Breast epithelium (tissue), 4 donors: ENCODE measurements around the gene BFAR. TPM values are rescaled to one million over a fixed set of nuclear protein-coding genes. Genes with fewer than 3 reads are reported as not detected.
A peak's percentile ranks its signal among the peaks of the same experiment; 100 is the strongest.

ENCODE experiments used
- DNase-seq, 2 donors: peaks; one replicate each; pipeline ENCODE4 v3.0.0-alpha.2; 2019; ENCODE audit warnings: low spot score in 2 of 2
- H3K27ac ChIP-seq, 2 donors: fragments of 200-600 bp; sonication (generic) in 1 of 2; one replicate each; pipeline ENCODE4 v1.5.1; 2016 to 2019; ENCODE audit warnings: mild to moderate bottlenecking in 1 of 2
- H3K27me3 ChIP-seq, 2 donors: fragments of 200-600 bp; sonication (generic) in 1 of 2; one replicate each; pipeline versions ENCODE4 v1.5.1 to v1.6.0; 2017 to 2019; ENCODE audit warnings: control low read depth in 1 of 2, mild to moderate bottlenecking in 1 of 2
- H3K36me3 ChIP-seq: fragments of 200-600 bp; one replicate; pipeline ENCODE4 v1.5.1; 2019
- H3K4me1 ChIP-seq, 2 donors: fragments of 200-600 bp; sonication (generic); one replicate each; pipeline ENCODE4 v1.5.1; 2016 to 2019; ENCODE audit warnings: control low read depth in 1 of 2
- H3K4me3 ChIP-seq, 3 donors: fragments of 200-600 bp; sonication (generic); 1 replicate in 2 of 3; 2 replicates in 1 of 3; pipeline ENCODE4 v1.5.1; 2016 to 2019; ENCODE audit warnings: mild to moderate bottlenecking in 3 of 3, moderate library complexity in 2 of 3
- H3K9me3 ChIP-seq, 2 donors: fragments of 200-600 bp; sonication (generic) in 1 of 2; one replicate each; pipeline ENCODE4 v1.5.1; 2016 to 2019; ENCODE audit warnings: control low read depth in 1 of 2
- CTCF ChIP-seq, 3 donors: fragments of 450-650 bp; IDR thresholded peaks; one replicate each; pipeline ENCODE4 v1.5.1; 2016 to 2017; ENCODE audit warnings: antibody characterized with exemption in 3 of 3, mild to moderate bottlenecking in 3 of 3, moderate library complexity in 3 of 3
- POLR2A ChIP-seq: fragments of 450-650 bp; IDR thresholded peaks from one replicate; pipeline ENCODE4 v1.6.1; 2016; ENCODE audit warnings: antibody characterized with exemption, mild to moderate bottlenecking, moderate library complexity
- POLR2AphosphoS5 ChIP-seq, 3 donors: sonication (generic); formaldehyde crosslinking; IDR thresholded peaks; one replicate each; pipeline ENCODE4 v1.6.1; 2017; ENCODE audit warnings: antibody characterized with exemption in 3 of 3
- intact Hi-C: fragments of 100-400 bp; cut with DNase I; formaldehyde crosslinking; loops from one replicate; pipeline ENCODE4 v1.15.1; 2023; ENCODE audit warnings: low total_unique reads
- total RNA-seq, 3 donors: library from RNA; depleted of rRNA; stranded (reverse); fragments of >200 nt; gene quantifications; one replicate each; pipeline ENCODE4 v1.1.0, GENCODE V29; 2016

BFAR gene
- total RNA-seq, 3 donors from 2014 or later, result 53.1 to 69.9 (median 68.5) TPM

- H3K4me3 ChIP-seq, result no peak overlapping the region
- H3K27ac ChIP-seq, result no peak overlapping the region
- H3K27me3 ChIP-seq, result no peaks in the 10 kb centered on the region
- intact Hi-C loops, result no loop called here
- no peaks in the 10 kb centered on the region for H3K4me1 ChIP-seq
- peaks cover 10% of the 10 kb centered on the region for H3K36me3 ChIP-seq
- DNase-seq, result no peak
- TF ChIP-seq POLR2AphosphoS5 (IDR thresholded peaks at IDR 0.05) (no peak), CTCF (IDR thresholded peaks at IDR 0.05) (no peak), POLR2A (no peak)
- H3K9me3 ChIP-seq, result no peaks in the 10 kb centered on the region
Observed at GRCh38 chr16:14602443-14602963, 30.2 kb upstream of the BFAR start.

- no peak for DNase-seq
- no peak overlapping the region for H3K4me3 ChIP-seq
- H3K27me3 ChIP-seq, result no peaks in the 10 kb centered on the region
- peaks cover 10% of the 10 kb centered on the region for H3K36me3 ChIP-seq
- intact Hi-C loops, result no loop called here
- no peak overlapping the region for H3K27ac ChIP-seq
- TF ChIP-seq POLR2AphosphoS5 (IDR thresholded peaks at IDR 0.05), result no peak
- TF ChIP-seq CTCF (IDR thresholded peaks at IDR 0.05), result no peak
- no peak for TF ChIP-seq POLR2A
- no peaks in the 10 kb centered on the region for H3K9me3 ChIP-seq
- H3K4me1 ChIP-seq, result no peaks in the 10 kb centered on the region
Observed at GRCh38 chr16:14606102-14606501, 26.6 kb upstream of the BFAR start.

GRCh38 chr16:14608111-14608566, 24.6 kb upstream of the BFAR start:
- Histone ChIP-seq H3K27me3 (no peaks in the 10 kb centered on the region), H3K9me3 (no peaks in the 10 kb centered on the region), H3K4me1 (no peaks in the 10 kb centered on the region), H3K27ac (peak overlapping the region in 1 of 2 donors; percentile 57), H3K36me3 (peaks cover 10% of the 10 kb centered on the region), H3K4me3 (no peak overlapping the region)
- intact Hi-C loops, result no loop called here
- TF ChIP-seq POLR2AphosphoS5 (IDR thresholded peaks at IDR 0.05) (no peak), POLR2A (no peak), CTCF (IDR thresholded peaks at IDR 0.05) (no peak)
- DNase-seq, result no peak

- TF ChIP-seq POLR2A (no peak), POLR2AphosphoS5 (IDR thresholded peaks at IDR 0.05) (no peak), CTCF (IDR thresholded peaks at IDR 0.05) (no peak)
- peaks cover 10% of the 10 kb centered on the region for H3K36me3 ChIP-seq
- intact Hi-C loops, result no loop called here
- no peaks in the 10 kb centered on the region for H3K9me3 ChIP-seq
- H3K27me3 ChIP-seq, result no peaks in the 10 kb centered on the region
- DNase-seq, result peak in 1 of 2 donors; percentile 59
- H3K4me1 ChIP-seq, result no peaks in the 10 kb centered on the region
- no peak overlapping the region for H3K4me3 ChIP-seq
- H3K27ac ChIP-seq, result peak overlapping the region; percentile 40 to 65
Observed at GRCh38 chr16:14608604-14609003, 24.1 kb upstream of the BFAR start.

GRCh38 chr16:14609716-14610115, 23.0 kb upstream of the BFAR start:
- peaks cover 10% of the 10 kb centered on the region for H3K36me3 ChIP-seq

More at GRCh38 chr16:14609716-14610115, 23.0 kb upstream of the BFAR start:
- Histone ChIP-seq H3K27me3 (no peaks in the 10 kb centered on the region), H3K9me3 (no peaks in the 10 kb centered on the region), H3K27ac (peak overlapping the region in 1 of 2 donors; percentile 65), H3K4me1 (no peaks in the 10 kb centered on the region), H3K4me3 (no peak overlapping the region)
- no peak for DNase-seq
- intact Hi-C loops, result no loop called here
- TF ChIP-seq POLR2AphosphoS5 (IDR thresholded peaks at IDR 0.05) (no peak), CTCF (IDR thresholded peaks at IDR 0.05) (no peak), POLR2A (no peak)
